HFF-Myc (cell line): Measurements from ENCODE around the gene RNF41.

Experiments
- DNase-seq: peaks from one replicate; pipeline ENCODE4 v3.0.0-alpha.2; 2011; ENCODE audit warnings: low read depth; ENCODE audit errors: extremely low read depth
- H3K4me3 ChIP-seq: replicated peaks from 2 replicates; pipeline ENCODE4 v1.5.1; 2011; ENCODE audit warnings: low read depth, mild to moderate bottlenecking, control low read depth, low read length
- CTCF ChIP-seq: IDR thresholded peaks from 2 replicates; pipeline ENCODE4 v1.5.1; 2012; ENCODE audit warnings: mild to moderate bottlenecking, low read depth, low read length, control low read depth; ENCODE audit errors: missing control alignments

RNF41 gene

GRCh38 chr12:56219840-56220239, 1.9 kb downstream of the RNF41 start:
- TF ChIP-seq CTCF: no peak
- DNase-seq: no peak
- H3K4me3 ChIP-seq: peak overlapping the region; percentile 89

GRCh38 chr12:56216461-56216860, 5.3 kb downstream of the RNF41 start:
- H3K4me3 ChIP-seq: no peak overlapping the region
- no peak for TF ChIP-seq CTCF
- DNase-seq: no peak

- H3K4me3 ChIP-seq: no peak overlapping the region
- no peak for DNase-seq
- TF ChIP-seq CTCF: no peak
Measured at GRCh38 chr12:56213878-56214277, 7.8 kb downstream of the RNF41 start.

GRCh38 chr12:56212361-56212760, 9.4 kb downstream of the RNF41 start:
- DNase-seq: no peak
- no peak overlapping the region for H3K4me3 ChIP-seq
- no peak for TF ChIP-seq CTCF

- no peak for DNase-seq
- TF ChIP-seq CTCF: no peak
- no peak overlapping the region for H3K4me3 ChIP-seq
Measured at GRCh38 chr12:56208006-56208405, 13.7 kb downstream of the RNF41 start.

- peak; percentile 75 for TF ChIP-seq CTCF
- DNase-seq: no peak
- H3K4me3 ChIP-seq: no peak overlapping the region
Measured at GRCh38 chr12:56206452-56207166, 15.1 kb downstream of the RNF41 start.

GRCh38 chr12:56205445-56205844, 16.3 kb downstream of the RNF41 start:
- DNase-seq: no peak
- no peak for TF ChIP-seq CTCF

More at GRCh38 chr12:56205445-56205844, 16.3 kb downstream of the RNF41 start:
- no peak overlapping the region for H3K4me3 ChIP-seq
